Osteocyte (in vitro differentiated cells): ENCODE results near the gene EPC1. TPM values are rescaled to one million over a fixed set of nuclear protein-coding genes. Genes with fewer than 3 reads are reported as not detected.

ENCODE experiments used
- DNase-seq: peaks from one replicate; pipeline ENCODE4 v3.0.0; 2021; ENCODE audit warnings: mixed read lengths; ENCODE audit not compliant: unreplicated experiment; ENCODE audit errors: extremely low spot score
- H3K27ac Mint-ChIP-seq: one replicate; pipeline ENCODE4 v1.8.0; 2021; ENCODE audit warnings: mild to moderate bottlenecking, mixed read lengths; ENCODE audit not compliant: unreplicated experiment
- H3K27me3 Mint-ChIP-seq: one replicate; pipeline ENCODE4 v1.8.0; 2021; ENCODE audit warnings: mixed read lengths; ENCODE audit not compliant: unreplicated experiment
- H3K36me3 Mint-ChIP-seq: one replicate; pipeline ENCODE4 v1.8.0; 2021; ENCODE audit warnings: mixed read lengths; ENCODE audit not compliant: unreplicated experiment
- H3K4me1 Mint-ChIP-seq: one replicate; pipeline ENCODE4 v1.8.0; 2021; ENCODE audit warnings: mixed read lengths; ENCODE audit not compliant: unreplicated experiment
- H3K4me3 Mint-ChIP-seq: one replicate; pipeline ENCODE4 v1.8.0; 2021; ENCODE audit warnings: mild to moderate bottlenecking, moderate library complexity, mixed read lengths; ENCODE audit not compliant: unreplicated experiment
- H3K9me3 Mint-ChIP-seq: one replicate; pipeline ENCODE4 v1.8.0; 2021; ENCODE audit warnings: mixed read lengths; ENCODE audit not compliant: unreplicated experiment
- total RNA-seq: library from RNA; stranded (reverse); gene quantifications from 2 replicates; pipeline ENCODE4 v1.2.1, GENCODE V29; 2021
- TF ChIP-seq, protein P1 (sequence below): fragments of 200-600 bp; sonication (generic); IDR thresholded peaks from 2 replicates; pipeline ENCODE4 v1.5.0; 2021; ENCODE audit warnings: antibody characterized with exemption, mild to moderate bottlenecking, moderate library complexity

The EPC1 gene
- total RNA-seq, 1 donor from 2014 or later: 35.5 TPM

GRCh38 chr10:32350811-32351350 lies 3.9 kb upstream of the EPC1 start:
- peaks cover 14% of the 10 kb centered on the region for H3K4me1 Mint-ChIP-seq
- H3K4me3 Mint-ChIP-seq: no peak overlapping the region
- DNase-seq: no peak
- TF ChIP-seq, protein P1, sequence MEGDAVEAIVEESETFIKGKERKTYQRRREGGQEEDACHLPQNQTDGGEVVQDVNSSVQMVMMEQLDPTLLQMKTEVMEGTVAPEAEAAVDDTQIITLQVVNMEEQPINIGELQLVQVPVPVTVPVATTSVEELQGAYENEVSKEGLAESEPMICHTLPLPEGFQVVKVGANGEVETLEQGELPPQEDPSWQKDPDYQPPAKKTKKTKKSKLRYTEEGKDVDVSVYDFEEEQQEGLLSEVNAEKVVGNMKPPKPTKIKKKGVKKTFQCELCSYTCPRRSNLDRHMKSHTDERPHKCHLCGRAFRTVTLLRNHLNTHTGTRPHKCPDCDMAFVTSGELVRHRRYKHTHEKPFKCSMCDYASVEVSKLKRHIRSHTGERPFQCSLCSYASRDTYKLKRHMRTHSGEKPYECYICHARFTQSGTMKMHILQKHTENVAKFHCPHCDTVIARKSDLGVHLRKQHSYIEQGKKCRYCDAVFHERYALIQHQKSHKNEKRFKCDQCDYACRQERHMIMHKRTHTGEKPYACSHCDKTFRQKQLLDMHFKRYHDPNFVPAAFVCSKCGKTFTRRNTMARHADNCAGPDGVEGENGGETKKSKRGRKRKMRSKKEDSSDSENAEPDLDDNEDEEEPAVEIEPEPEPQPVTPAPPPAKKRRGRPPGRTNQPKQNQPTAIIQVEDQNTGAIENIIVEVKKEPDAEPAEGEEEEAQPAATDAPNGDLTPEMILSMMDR: no peak
- no peak overlapping the region for H3K27ac Mint-ChIP-seq
- H3K9me3 Mint-ChIP-seq: no peaks in the 10 kb centered on the region
- peaks cover 1% of the 10 kb centered on the region for H3K36me3 Mint-ChIP-seq
- H3K27me3 Mint-ChIP-seq: no peaks in the 10 kb centered on the region

DNA sequence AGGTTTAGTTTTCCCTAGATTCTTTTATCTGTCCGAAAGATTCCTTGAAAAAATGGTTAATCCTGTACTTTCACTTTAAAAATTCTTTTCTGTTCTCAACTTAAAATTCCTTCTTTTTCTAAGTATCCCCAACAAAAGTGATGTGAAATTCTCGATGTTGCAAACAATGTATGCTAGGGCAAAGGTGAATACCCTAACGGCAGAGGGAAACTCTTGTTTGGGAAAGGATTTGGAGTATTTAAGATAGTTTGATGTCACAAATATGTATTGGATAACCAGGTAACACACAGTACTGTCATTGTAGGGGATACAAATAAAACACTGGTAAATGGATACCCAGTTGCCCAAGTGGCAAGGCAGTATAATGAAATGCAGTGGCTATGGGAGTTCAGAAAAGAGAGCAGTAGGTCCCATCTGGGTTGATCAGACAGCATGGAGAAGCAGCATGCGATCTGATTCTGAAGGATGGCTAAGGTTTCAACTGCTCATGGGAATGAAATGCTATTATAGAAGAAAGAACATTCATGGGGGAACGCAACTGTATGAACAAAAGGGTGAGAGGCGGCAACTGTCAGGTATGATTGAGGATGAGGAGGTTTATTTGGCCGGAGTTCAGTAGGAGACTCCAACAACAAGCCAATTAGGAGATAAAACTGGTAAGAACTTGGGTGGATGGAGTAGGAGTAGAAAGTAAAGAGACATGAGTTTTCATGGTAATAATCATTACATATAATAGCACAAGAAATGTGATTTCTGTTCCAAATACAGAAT lies 3.2 kb upstream of the EPC1 start:
- DNase-seq: no peak
- Mint-ChIP-seq H3K27me3 (no peaks in the 10 kb centered on the region), H3K4me3 (no peak overlapping the region), H3K27ac (no peak overlapping the region), H3K36me3 (no peaks in the 10 kb centered on the region), H3K9me3 (no peaks in the 10 kb centered on the region), H3K4me1 (peaks cover 19% of the 10 kb centered on the region)
- TF ChIP-seq, protein P1: no peak

GRCh38 chr10:32349199-32349585 lies 2.2 kb upstream of the EPC1 start:
- Mint-ChIP-seq H3K9me3 (no peaks in the 10 kb centered on the region), H3K4me3 (no peak overlapping the region), H3K27me3 (no peaks in the 10 kb centered on the region), H3K36me3 (peaks cover 1% of the 10 kb centered on the region), H3K27ac (no peak overlapping the region), H3K4me1 (peaks cover 29% of the 10 kb centered on the region)
- DNase-seq: no peak
- TF ChIP-seq, protein P1: no peak

DNA sequence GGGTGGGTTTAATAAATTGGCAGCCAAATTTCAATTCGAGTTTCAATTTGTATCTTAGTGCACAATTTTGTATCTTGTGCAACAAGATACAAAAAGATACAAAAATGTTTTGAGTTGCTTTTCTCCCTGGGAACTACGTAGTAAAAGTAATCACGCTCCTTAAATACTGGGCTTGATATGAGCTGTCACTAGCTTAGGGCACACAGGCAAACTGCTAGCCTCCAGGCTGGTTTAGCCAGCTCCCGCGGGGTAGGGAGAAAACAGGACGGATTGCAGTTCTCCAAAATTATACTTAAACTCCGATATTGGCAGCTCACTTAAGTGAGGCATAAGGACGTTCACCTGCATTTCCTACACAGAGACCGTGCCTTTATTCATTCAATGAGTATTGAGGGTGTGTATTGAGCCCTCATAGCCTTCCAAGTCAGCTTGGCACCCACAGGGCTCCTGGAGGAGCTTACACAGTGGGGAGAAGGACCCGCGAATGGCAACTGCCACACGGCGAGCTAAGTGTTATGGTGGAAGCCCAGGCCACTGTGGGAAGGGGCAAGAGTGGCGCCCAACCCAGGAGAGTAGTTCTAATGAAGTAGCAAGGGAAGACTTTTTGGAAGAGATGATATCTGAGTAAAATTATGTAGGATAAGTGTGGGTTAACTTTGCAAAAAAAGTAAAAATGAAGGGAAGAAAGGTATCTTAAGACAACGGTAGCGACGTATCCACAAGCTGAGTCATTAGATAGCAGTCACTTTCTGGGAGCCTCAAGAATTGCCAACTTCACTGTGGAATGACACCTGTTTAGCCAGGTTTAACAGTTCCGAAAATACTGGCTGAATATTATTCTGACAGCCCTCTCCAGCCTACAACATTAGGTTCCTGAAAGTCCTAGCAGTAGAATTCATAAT lies 1.6 kb upstream of the EPC1 start:
- peak overlapping the region; percentile 75 for H3K4me3 Mint-ChIP-seq
- TF ChIP-seq, protein P1: no peak
- DNase-seq: no peak

More for the DNA sequence above, 1.6 kb upstream of the EPC1 start:
- Mint-ChIP-seq H3K36me3 (peaks cover 5% of the 10 kb centered on the region), H3K27ac (no peak overlapping the region), H3K27me3 (no peaks in the 10 kb centered on the region), H3K9me3 (no peaks in the 10 kb centered on the region), H3K4me1 (peaks cover 35% of the 10 kb centered on the region)
